ENCODE data around the gene SLC38A3.
"Not testable (repeated sequence)": the region's sequence is repeated elsewhere in the genome, so short reads cannot be mapped to it uniquely, and the experiment has no call there.

SLC38A3 gene

DNA sequence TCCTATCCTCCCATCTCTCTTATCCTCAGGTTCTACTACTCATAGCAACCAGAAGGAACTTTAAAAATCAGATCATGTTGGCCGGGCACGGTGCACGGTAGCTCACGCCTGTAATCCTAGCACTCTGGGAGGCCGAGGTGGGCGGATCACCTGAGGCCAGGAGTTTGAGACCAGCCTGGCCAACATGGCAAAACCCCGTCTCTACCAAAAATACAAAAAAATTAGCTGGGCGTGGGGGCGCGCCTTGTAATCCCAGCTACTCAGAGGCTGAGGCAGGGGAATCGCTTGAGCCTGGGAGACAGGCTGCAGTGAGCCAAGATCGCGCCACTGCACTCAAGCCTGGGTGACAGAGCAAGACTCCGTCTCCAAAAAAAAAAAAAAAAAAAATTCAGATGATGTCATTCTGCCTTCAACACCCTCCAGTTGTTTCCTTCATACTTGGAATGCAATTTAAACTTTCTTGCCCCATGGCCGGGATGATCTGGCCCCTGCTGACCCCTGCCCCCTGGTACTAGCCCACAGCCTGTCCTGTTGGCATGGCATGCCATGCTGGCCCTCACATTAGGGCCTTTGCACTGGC, 23.2 kb downstream of the SLC38A3 start:
- WGBS (ENCODE audit: insufficient coverage), result 62% methylated on average over 11 of the region's 15 CpGs
- Histone ChIP-seq H3K27ac (ENCODE audit: insufficient read depth in 1 of 2, low read depth in 1 of 2, low read length in 2 of 2, poor library complexity in 1 of 2, severe bottlenecking in 2 of 2) (peak overlapping the region in 1 of 2 experiments; percentile 71), H3K4me3 (ENCODE audit: control insufficient read depth in 1 of 7, extremely low read depth in 1 of 7, insufficient read depth in 4 of 7, low read depth in 2 of 7, low read length in 6 of 7) (peak overlapping the region in 6 of 7 experiments; percentile 75 to 88 (median 84)), H3K4me1 (ENCODE audit: control extremely low read depth in 1 of 4, control insufficient read depth in 4 of 4, insufficient read depth in 4 of 4, low read length in 3 of 4) (peaks cover 0 to 45% (median 34%) of the 10 kb centered on the region in 4 experiments)
- ChIA-PET POLR2A (interaction anchor here (0.9 to 1.6 kb wide), 3 partner anchors 15 to 32 kb away, joined by 3 to 6 read pairs (median 4); no protein-coding TSS in a partner anchor), CTCF (interaction anchor here (1.0 to 72.5 kb wide), 6 partner anchors 3 to 105 kb away, joined by 3 to 1875 read pairs (median 121); partner anchors contain the start of genes GNAI2, GNAT1, LSMEM2 and SEMA3B)
- DNase-seq; H3K9me3 ChIP-seq (ENCODE audit: control extremely low read depth in 1 of 5, control insufficient read depth in 4 of 5, insufficient read depth in 2 of 5, low read depth in 1 of 5, low read length in 4 of 5); H3K36me3 ChIP-seq (ENCODE audit: control insufficient read depth in 4 of 4, insufficient read depth in 4 of 4, low read length in 3 of 4); H3K27me3 ChIP-seq (replicated peaks in 2 of 5; ENCODE audit: control insufficient read depth in 4 of 5, insufficient read depth in 5 of 5, low read length in 4 of 5): not testable (repeated sequence)

DNA sequence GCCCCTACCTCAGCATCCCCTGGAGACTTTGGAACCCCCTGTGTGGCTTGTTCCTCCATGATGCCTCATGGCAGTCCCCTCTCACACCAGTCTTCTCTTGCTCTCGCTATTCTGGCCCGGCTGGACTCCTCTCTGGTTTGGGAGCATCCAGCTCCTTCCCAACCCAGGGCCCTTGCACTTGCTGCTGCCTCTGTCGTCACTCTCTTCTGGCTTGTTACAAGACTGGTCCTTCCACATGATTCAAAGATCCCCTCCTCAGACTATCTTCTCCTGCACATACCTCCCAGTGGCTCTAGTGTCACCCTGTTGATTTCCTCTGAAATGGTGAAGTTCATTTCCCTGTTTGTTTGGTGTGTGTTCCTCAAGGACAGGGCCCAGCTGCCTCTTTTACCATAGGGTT, 24.4 kb downstream of the SLC38A3 start:
- H3K36me3 ChIP-seq (ENCODE audit: control insufficient read depth in 4 of 4, insufficient read depth in 4 of 4, low read length in 3 of 4), result no peaks in the 10 kb centered on the region
- no peak overlapping the region for H3K4me3 ChIP-seq (ENCODE audit: control insufficient read depth in 1 of 7, extremely low read depth in 1 of 7, insufficient read depth in 4 of 7, low read depth in 2 of 7, low read length in 6 of 7)
- H3K27ac ChIP-seq (ENCODE audit: insufficient read depth in 1 of 2, low read depth in 1 of 2, low read length in 2 of 2, poor library complexity in 1 of 2, severe bottlenecking in 2 of 2), result no peak overlapping the region
- ChIA-PET CTCF (interaction anchor here (1.0 to 72.5 kb wide), 5 partner anchors 2 to 95 kb away, joined by 3 to 1875 read pairs (median 238); partner anchors contain the start of genes GNAI2, GNAT1, LSMEM2 and SEMA3B), POLR2A (no interaction called here)
- 100% methylated on average over 2 of the region's 3 CpGs for WGBS (ENCODE audit: insufficient coverage)
- no peaks in the 10 kb centered on the region for H3K9me3 ChIP-seq (ENCODE audit: control extremely low read depth in 1 of 5, control insufficient read depth in 4 of 5, insufficient read depth in 2 of 5, low read depth in 1 of 5, low read length in 4 of 5)
- H3K4me1 ChIP-seq (ENCODE audit: control extremely low read depth in 1 of 4, control insufficient read depth in 4 of 4, insufficient read depth in 4 of 4, low read length in 3 of 4), result peaks cover 0 to 46% (median 35%) of the 10 kb centered on the region in 4 experiments
- DNase-seq, result no peak
- H3K27me3 ChIP-seq (replicated peaks in 2 of 5; ENCODE audit: control insufficient read depth in 4 of 5, insufficient read depth in 5 of 5, low read length in 4 of 5), result peaks cover 0 to 4% (median 0%) of the 10 kb centered on the region in 5 experiments

DNA sequence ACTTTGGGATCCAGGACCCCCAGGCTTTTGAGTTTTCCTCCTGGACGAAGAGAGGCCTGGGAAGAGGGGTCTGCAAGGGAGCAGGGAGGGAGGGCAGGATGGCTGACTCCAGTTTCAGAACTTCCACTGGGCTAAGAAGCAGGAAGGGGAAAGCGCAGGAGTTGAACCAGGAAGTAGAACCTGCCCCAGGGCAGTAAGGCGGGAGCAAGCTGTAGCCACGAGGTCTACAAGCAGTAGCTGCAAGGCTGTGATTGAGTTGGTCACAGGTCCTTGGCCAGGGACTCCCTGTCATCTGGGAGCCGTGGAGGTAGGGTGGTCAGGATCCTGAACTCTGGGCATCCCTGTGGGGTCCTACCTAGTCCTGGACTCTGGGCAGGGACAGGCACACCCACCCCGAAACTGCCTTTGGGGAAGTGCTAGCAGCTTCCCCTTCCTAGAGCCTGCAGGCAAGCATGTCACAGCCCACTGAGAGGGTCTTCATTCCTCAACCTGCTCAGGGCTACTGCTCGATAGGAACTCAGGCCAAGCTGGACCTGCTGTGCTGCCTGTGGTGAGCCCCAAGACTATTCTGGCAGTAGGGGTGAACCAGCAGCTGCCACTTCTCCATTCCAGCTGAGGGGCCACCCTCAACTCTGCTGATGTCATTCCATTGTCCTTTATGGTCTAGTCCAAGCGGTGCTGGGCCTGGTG, 25.2 kb downstream of the SLC38A3 start:
- H3K36me3 ChIP-seq (ENCODE audit: control insufficient read depth in 4 of 4, insufficient read depth in 4 of 4, low read length in 3 of 4), result no peaks in the 10 kb centered on the region
- H3K4me1 ChIP-seq (ENCODE audit: control extremely low read depth in 1 of 4, control insufficient read depth in 4 of 4, insufficient read depth in 4 of 4, low read length in 3 of 4), result peaks cover 2 to 54% (median 42%) of the 10 kb centered on the region in 4 experiments
- no peak overlapping the region for H3K4me3 ChIP-seq (ENCODE audit: control insufficient read depth in 1 of 7, extremely low read depth in 1 of 7, insufficient read depth in 4 of 7, low read depth in 2 of 7, low read length in 6 of 7)
- no peaks in the 10 kb centered on the region for H3K9me3 ChIP-seq (ENCODE audit: control extremely low read depth in 1 of 5, control insufficient read depth in 4 of 5, insufficient read depth in 2 of 5, low read depth in 1 of 5, low read length in 4 of 5)
- WGBS (ENCODE audit: insufficient coverage), result 91% methylated on average over 8 of the region's 8 CpGs
- ChIA-PET CTCF (interaction anchor here (2.0 to 72.5 kb wide), 4 partner anchors 1 to 94 kb away, joined by 5 to 1875 read pairs (median 1056); partner anchors contain the start of genes GNAI2, GNAT1, LSMEM2 and SEMA3B), POLR2A (interaction anchor here (1.0 kb wide), 1 partner anchor 13 kb away, joined by 4 read pairs; no protein-coding TSS in a partner anchor)
- no peak overlapping the region for H3K27ac ChIP-seq (ENCODE audit: insufficient read depth in 1 of 2, low read depth in 1 of 2, low read length in 2 of 2, poor library complexity in 1 of 2, severe bottlenecking in 2 of 2)
- no peak for DNase-seq
- H3K27me3 ChIP-seq (replicated peaks in 2 of 5; ENCODE audit: control insufficient read depth in 4 of 5, insufficient read depth in 5 of 5, low read length in 4 of 5), result peaks cover 0 to 3% (median 0%) of the 10 kb centered on the region in 5 experiments

DNA sequence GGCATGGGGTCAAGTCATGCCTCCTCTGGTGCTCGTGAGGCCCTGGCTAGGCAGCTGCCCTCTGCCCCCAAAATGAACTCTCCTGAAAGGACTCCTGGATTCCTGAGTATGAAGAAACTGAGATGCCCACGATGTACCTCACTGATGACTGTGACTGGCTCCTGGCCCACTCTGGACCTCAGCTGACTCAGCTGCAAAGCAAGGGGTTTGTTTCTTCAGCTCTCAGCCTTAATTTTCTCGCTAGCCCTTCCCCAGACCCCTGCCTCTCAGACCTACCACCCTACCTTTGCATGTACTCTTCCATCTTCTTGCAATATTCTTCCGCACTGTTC, 25.7 kb downstream of the SLC38A3 start:
- no peak overlapping the region for H3K27ac ChIP-seq (ENCODE audit: insufficient read depth in 1 of 2, low read depth in 1 of 2, low read length in 2 of 2, poor library complexity in 1 of 2, severe bottlenecking in 2 of 2)
- WGBS (ENCODE audit: insufficient coverage), result 93% methylated on average over 3 of the region's 4 CpGs
- DNase-seq, result no peak
- ChIA-PET POLR2A (interaction anchor here (1.0 kb wide), 1 partner anchor 12 kb away, joined by 4 read pairs; no protein-coding TSS in a partner anchor), CTCF (interaction anchor here (2.0 to 72.5 kb wide), 4 partner anchors 1 to 93 kb away, joined by 5 to 1875 read pairs (median 1056); partner anchors contain the start of genes GNAI2, GNAT1, LSMEM2 and SEMA3B)
- H3K4me1 ChIP-seq (ENCODE audit: control extremely low read depth in 1 of 4, control insufficient read depth in 4 of 4, insufficient read depth in 4 of 4, low read length in 3 of 4), result peaks cover 2 to 57% (median 45%) of the 10 kb centered on the region in 4 experiments
- no peak overlapping the region for H3K4me3 ChIP-seq (ENCODE audit: control insufficient read depth in 1 of 7, extremely low read depth in 1 of 7, insufficient read depth in 4 of 7, low read depth in 2 of 7, low read length in 6 of 7)
- no peaks in the 10 kb centered on the region for H3K27me3 ChIP-seq (replicated peaks in 2 of 5; ENCODE audit: control insufficient read depth in 4 of 5, insufficient read depth in 5 of 5, low read length in 4 of 5)
- no peaks in the 10 kb centered on the region for H3K9me3 ChIP-seq (ENCODE audit: control extremely low read depth in 1 of 5, control insufficient read depth in 4 of 5, insufficient read depth in 2 of 5, low read depth in 1 of 5, low read length in 4 of 5)
- no peaks in the 10 kb centered on the region for H3K36me3 ChIP-seq (ENCODE audit: control insufficient read depth in 4 of 4, insufficient read depth in 4 of 4, low read length in 3 of 4)

DNA sequence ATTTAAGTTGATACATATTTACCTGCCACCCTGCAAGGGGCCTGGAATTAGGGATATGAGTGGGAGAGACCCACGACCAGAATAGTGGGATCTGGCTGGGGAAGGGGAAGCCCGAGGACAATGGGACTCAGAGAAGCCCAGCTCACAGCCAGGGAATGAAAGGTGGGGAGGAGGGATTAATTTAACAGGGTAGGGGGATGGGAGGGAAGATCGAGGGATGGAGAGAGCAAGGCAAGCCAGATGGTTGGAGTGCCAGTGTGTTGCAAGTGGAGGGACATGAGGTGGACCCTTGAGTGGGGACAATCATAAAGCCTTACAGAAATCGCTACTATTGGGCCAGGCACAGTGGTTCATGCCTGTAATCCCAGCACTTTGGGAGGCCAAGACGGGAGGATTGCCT, 26.5 kb downstream of the SLC38A3 start:
- POLR2A ChIA-PET, result no interaction called here
- no peaks in the 10 kb centered on the region for H3K27me3 ChIP-seq (replicated peaks in 2 of 5; ENCODE audit: control insufficient read depth in 4 of 5, insufficient read depth in 5 of 5, low read length in 4 of 5)
- H3K27ac ChIP-seq (ENCODE audit: insufficient read depth in 1 of 2, low read depth in 1 of 2, low read length in 2 of 2, poor library complexity in 1 of 2, severe bottlenecking in 2 of 2), result no peak overlapping the region
- CTCF ChIA-PET, result interaction anchor here (2.0 to 72.5 kb wide), 4 partner anchors 0 to 92 kb away, joined by 5 to 1875 read pairs (median 1056); partner anchors contain the start of genes GNAI2, GNAT1, LSMEM2 and SEMA3B
- 100% methylated on average over 5 of the region's 5 CpGs for WGBS (ENCODE audit: insufficient coverage)
- peaks cover 2 to 61% (median 40%) of the 10 kb centered on the region in 4 experiments for H3K4me1 ChIP-seq (ENCODE audit: control extremely low read depth in 1 of 4, control insufficient read depth in 4 of 4, insufficient read depth in 4 of 4, low read length in 3 of 4)
- H3K9me3 ChIP-seq (ENCODE audit: control extremely low read depth in 1 of 5, control insufficient read depth in 4 of 5, insufficient read depth in 2 of 5, low read depth in 1 of 5, low read length in 4 of 5), result no peaks in the 10 kb centered on the region
- no peak overlapping the region for H3K4me3 ChIP-seq (ENCODE audit: control insufficient read depth in 1 of 7, extremely low read depth in 1 of 7, insufficient read depth in 4 of 7, low read depth in 2 of 7, low read length in 6 of 7)
- H3K36me3 ChIP-seq (ENCODE audit: control insufficient read depth in 4 of 4, insufficient read depth in 4 of 4, low read length in 3 of 4), result no peaks in the 10 kb centered on the region
- DNase-seq, result no peak

DNA sequence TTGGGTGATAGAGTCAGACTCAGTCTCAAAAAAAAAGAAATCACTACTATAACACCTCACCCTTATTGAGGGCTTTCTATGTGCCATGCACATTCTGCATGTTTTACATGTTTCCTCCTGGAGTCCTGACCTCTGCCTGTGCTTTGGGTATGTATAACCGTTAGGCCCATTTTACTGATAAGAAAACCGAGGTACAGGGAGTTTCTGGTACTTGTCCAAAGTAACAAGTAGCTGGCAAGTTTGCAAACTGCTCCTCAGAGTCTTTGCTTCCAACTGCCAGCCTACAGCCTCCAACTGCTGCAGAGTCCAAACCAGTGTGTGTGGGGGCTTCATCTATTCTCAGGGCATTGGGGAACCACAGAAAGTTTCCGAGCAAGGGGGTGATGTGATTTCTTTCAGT, 27.2 kb downstream of the SLC38A3 start:
- POLR2A ChIA-PET, result no interaction called here
- no peak for DNase-seq
- Histone ChIP-seq H3K9me3 (ENCODE audit: control extremely low read depth in 1 of 5, control insufficient read depth in 4 of 5, insufficient read depth in 2 of 5, low read depth in 1 of 5, low read length in 4 of 5) (no peaks in the 10 kb centered on the region), H3K27ac (ENCODE audit: insufficient read depth in 1 of 2, low read depth in 1 of 2, low read length in 2 of 2, poor library complexity in 1 of 2, severe bottlenecking in 2 of 2) (no peak overlapping the region), H3K27me3 (replicated peaks in 2 of 5; ENCODE audit: control insufficient read depth in 4 of 5, insufficient read depth in 5 of 5, low read length in 4 of 5) (no peaks in the 10 kb centered on the region), H3K36me3 (ENCODE audit: control insufficient read depth in 4 of 4, insufficient read depth in 4 of 4, low read length in 3 of 4) (no peaks in the 10 kb centered on the region), H3K4me3 (ENCODE audit: control insufficient read depth in 1 of 7, extremely low read depth in 1 of 7, insufficient read depth in 4 of 7, low read depth in 2 of 7, low read length in 6 of 7) (no peak overlapping the region), H3K4me1 (ENCODE audit: control extremely low read depth in 1 of 4, control insufficient read depth in 4 of 4, insufficient read depth in 4 of 4, low read length in 3 of 4) (peaks cover 2 to 61% (median 41%) of the 10 kb centered on the region in 4 experiments)
- 96% methylated on average over 3 of the region's 3 CpGs for WGBS (ENCODE audit: insufficient coverage)
- CTCF ChIA-PET, result interaction anchor here (13.3 to 72.5 kb wide), 3 partner anchors 1 to 41 kb away, joined by 238 to 1875 read pairs (median 1875); partner anchors contain the start of genes GNAI2, GNAT1, LSMEM2 and SEMA3B

Data from common myeloid progenitor, CD34-positive (primary cell).